ENCODE measurements around the gene TEAD3.

GRCh38 chr6:35533981-35534380 is 37.1 kb upstream of the TEAD3 start:
- TF ChIP-seq CTCF (IDR thresholded peaks at IDR 0.05) (no peak), POLR2A (IDR thresholded peaks at IDR 0.05) (no peak)

Data from right lobe of liver (tissue), 4 donors.